ENCODE data around the gene RABGAP1L.

RABGAP1L gene

GRCh38 chr1:174274884-174275283 lies 115.6 kb downstream of the RABGAP1L start:
- FAIRE-seq (no peak), DNase-seq (ENCODE audit: insufficient read length, low spot score) (no peak)
- TF ChIP-seq CTCF (IDR thresholded peaks at IDR 0.05; ENCODE audit: insufficient read depth, missing control alignments) = no peak

- DNase-seq (ENCODE audit: insufficient read length, low spot score) (no peak), FAIRE-seq (no peak)
- no peak for TF ChIP-seq CTCF (IDR thresholded peaks at IDR 0.05; ENCODE audit: insufficient read depth, missing control alignments)
Measured at GRCh38 chr1:174276087-174276486, 116.8 kb downstream of the RABGAP1L start.

- FAIRE-seq (no peak), DNase-seq (ENCODE audit: insufficient read length, low spot score) (no peak)
- TF ChIP-seq CTCF (IDR thresholded peaks at IDR 0.05; ENCODE audit: insufficient read depth, missing control alignments) = no peak
Measured at GRCh38 chr1:174284052-174284451, 124.7 kb downstream of the RABGAP1L start.

- no peak for TF ChIP-seq CTCF (IDR thresholded peaks at IDR 0.05; ENCODE audit: insufficient read depth, missing control alignments)
- DNase-seq (ENCODE audit: insufficient read length, low spot score) = no peak
- FAIRE-seq = no peak
Measured at GRCh38 chr1:174286042-174286441, 126.7 kb downstream of the RABGAP1L start.

GRCh38 chr1:174289644-174290310 lies 130.5 kb downstream of the RABGAP1L start:
- no peak for TF ChIP-seq CTCF (IDR thresholded peaks at IDR 0.05; ENCODE audit: insufficient read depth, missing control alignments)
- FAIRE-seq = no peak
- no peak for DNase-seq (ENCODE audit: insufficient read length, low spot score)

- FAIRE-seq = no peak
- no peak for DNase-seq (ENCODE audit: insufficient read length, low spot score)
- TF ChIP-seq CTCF (IDR thresholded peaks at IDR 0.05; ENCODE audit: insufficient read depth, missing control alignments) = no peak
Measured at GRCh38 chr1:174291059-174291458, 131.7 kb downstream of the RABGAP1L start.

GRCh38 chr1:174296309-174296708 lies 137.0 kb downstream of the RABGAP1L start:
- DNase-seq (ENCODE audit: insufficient read length, low spot score) = no peak

More at GRCh38 chr1:174296309-174296708, 137.0 kb downstream of the RABGAP1L start:
- TF ChIP-seq CTCF (IDR thresholded peaks at IDR 0.05; ENCODE audit: insufficient read depth, missing control alignments) = no peak
- FAIRE-seq = peak; percentile 46
